ENCODE results near the gene NCOA5. TPM values are rescaled to one million over a fixed set of nuclear protein-coding genes. Genes with fewer than 3 reads are reported as not detected.

Gene NCOA5
- total and polyA plus RNA-seq, 9 of the 15 experiments (the other 6 are each of a cell fraction or from before 2014, with no cell fraction given) = 3.9 to 22.8 (median 13.8) TPM

DNA sequence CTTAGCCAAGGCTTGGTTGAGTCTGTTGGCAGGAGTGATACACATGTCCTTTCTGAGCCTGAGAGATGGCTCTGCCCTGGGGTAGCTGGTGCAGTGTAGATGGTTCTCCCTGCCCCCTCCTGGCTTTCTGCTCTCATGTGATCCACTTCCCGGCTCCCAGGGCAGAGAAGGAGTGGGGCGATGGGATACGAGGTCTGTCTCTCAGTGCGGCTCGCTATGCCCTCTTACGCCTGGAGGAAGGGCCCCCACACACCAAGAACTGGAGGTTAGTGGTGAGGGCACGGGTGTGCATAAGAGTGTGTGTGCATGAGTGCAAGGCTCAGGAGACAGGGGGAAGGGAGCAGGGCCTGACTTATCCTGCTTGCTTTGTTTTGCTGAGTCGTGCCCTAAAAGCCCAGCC is 41.9 kb downstream of the NCOA5 start:
- in situ Hi-C loops (cut with MboI) (no loop called here), intact Hi-C loops (cut with micrococcal nuclease) (no loop called here)
- H3K79me2 ChIP-seq (ENCODE audit: control insufficient read depth, insufficient read depth, low read length) = no peaks in the 10 kb centered on the region
- no peak for FAIRE-seq
- H3K9me3 ChIP-seq (replicated peaks; ENCODE audit: control insufficient read depth, insufficient read depth, low read depth, low read length) = no peaks in the 10 kb centered on the region
- no peaks in the 10 kb centered on the region for H3K36me3 ChIP-seq (ENCODE audit: control insufficient read depth, insufficient read depth, low read length)
- H2AFZ ChIP-seq (ENCODE audit: low read depth, low read length) = no peak overlapping the region
- ChIA-PET POLR2A (interaction anchor here (0.7 kb wide), 1 partner anchor 10 kb away, joined by 3 read pairs; no protein-coding TSS in a partner anchor), CTCF (ENCODE audit: low intra/inter-chr PET ratio) (no interaction called here)
- no peak overlapping the region for H3K27ac ChIP-seq (ENCODE audit: extremely low read depth, low read depth, low read length)
- no TSS peak for BruUV-seq (replicated peaks)
- H4K20me1 ChIP-seq (replicated peaks; ENCODE audit: control insufficient read depth, insufficient read depth, low read length) = peaks cover 8% of the 10 kb centered on the region
- no peaks in the 10 kb centered on the region for H3K9me1 ChIP-seq (ENCODE audit: control insufficient read depth, insufficient read depth, low read length)
- no peak for ATAC-seq
- peaks cover 0 to 28% of the 10 kb centered on the region in 2 experiments; a peak in 2 of 5 replicates for H3K27me3 ChIP-seq (ENCODE audit: control insufficient read depth in 2 of 2, insufficient read depth in 2 of 2, low read length in 2 of 2)
- peaks cover 0 to 8% of the 10 kb centered on the region in 2 experiments; a peak in 3 of 5 replicates for H3K4me1 ChIP-seq (replicated peaks in 1 of 2; ENCODE audit: control insufficient read depth in 2 of 2, insufficient read depth in 2 of 2, low read length in 2 of 2)
- no peak for DNase-seq (ENCODE audit: extremely low read depth in 1 of 4, low spot score in 3 of 4)
- WGBS (ENCODE audit: insufficient coverage, low coverage, missing lambda C conversion rate) = 0% methylated on average over 8 of the region's 8 CpGs
- no peak overlapping the region for H3K4me3 ChIP-seq
- no peak overlapping the region for H3K4me2 ChIP-seq (ENCODE audit: insufficient read depth, low read length)
- no peak overlapping the region for H3K9ac ChIP-seq (ENCODE audit: insufficient read depth in 1 of 2, low read depth in 2 of 2, low read length in 2 of 2)
- TF ChIP-seq PRDM10 (IDR thresholded peaks at IDR 0.05; ENCODE audit: partially characterized antibody) = no peak
- TF ChIP-seq SMAD1 (IDR thresholded peaks at IDR 0.05; ENCODE audit: low read depth, low read length, partially characterized antibody) = no peak
- TF ChIP-seq ZNF217 (CRISPR knock-in tag; IDR thresholded peaks at IDR 0.05) = no peak
- TF ChIP-seq ZNF239 (CRISPR knock-in tag; IDR thresholded peaks at IDR 0.05) = no peak
- no peak for TF ChIP-seq PTRF (tag; IDR thresholded peaks at IDR 0.05)
- TF ChIP-seq ZNF140 (CRISPR knock-in tag; IDR thresholded peaks at IDR 0.05) = no peak
- TF ChIP-seq ZFP36 (IDR thresholded peaks at IDR 0.05; ENCODE audit: low read depth, low read length, partially characterized antibody) = no peak
- no peak for TF ChIP-seq SNIP1 (IDR thresholded peaks at IDR 0.05; ENCODE audit: low read depth)
- TF ChIP-seq DDX20 (tag; IDR thresholded peaks at IDR 0.05; ENCODE audit: low read depth) = no peak
- TF ChIP-seq POLR2AphosphoS5 (IDR thresholded peaks at IDR 0.05; ENCODE audit: control insufficient read depth, insufficient read depth, low read depth, low read length) = no peak
- TF ChIP-seq, protein P1, sequence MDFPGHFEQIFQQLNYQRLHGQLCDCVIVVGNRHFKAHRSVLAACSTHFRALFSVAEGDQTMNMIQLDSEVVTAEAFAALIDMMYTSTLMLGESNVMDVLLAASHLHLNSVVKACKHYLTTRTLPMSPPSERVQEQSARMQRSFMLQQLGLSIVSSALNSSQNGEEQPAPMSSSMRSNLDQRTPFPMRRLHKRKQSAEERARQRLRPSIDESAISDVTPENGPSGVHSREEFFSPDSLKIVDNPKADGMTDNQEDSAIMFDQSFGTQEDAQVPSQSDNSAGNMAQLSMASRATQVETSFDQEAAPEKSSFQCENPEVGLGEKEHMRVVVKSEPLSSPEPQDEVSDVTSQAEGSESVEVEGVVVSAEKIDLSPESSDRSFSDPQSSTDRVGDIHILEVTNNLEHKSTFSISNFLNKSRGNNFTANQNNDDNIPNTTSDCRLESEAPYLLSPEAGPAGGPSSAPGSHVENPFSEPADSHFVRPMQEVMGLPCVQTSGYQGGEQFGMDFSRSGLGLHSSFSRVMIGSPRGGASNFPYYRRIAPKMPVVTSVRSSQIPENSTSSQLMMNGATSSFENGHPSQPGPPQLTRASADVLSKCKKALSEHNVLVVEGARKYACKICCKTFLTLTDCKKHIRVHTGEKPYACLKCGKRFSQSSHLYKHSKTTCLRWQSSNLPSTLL (IDR thresholded peaks at IDR 0.05) = no peak
- TF ChIP-seq ZNF232 (CRISPR knock-in tag; IDR thresholded peaks at IDR 0.05) = no peak
- TF ChIP-seq, protein P2, sequence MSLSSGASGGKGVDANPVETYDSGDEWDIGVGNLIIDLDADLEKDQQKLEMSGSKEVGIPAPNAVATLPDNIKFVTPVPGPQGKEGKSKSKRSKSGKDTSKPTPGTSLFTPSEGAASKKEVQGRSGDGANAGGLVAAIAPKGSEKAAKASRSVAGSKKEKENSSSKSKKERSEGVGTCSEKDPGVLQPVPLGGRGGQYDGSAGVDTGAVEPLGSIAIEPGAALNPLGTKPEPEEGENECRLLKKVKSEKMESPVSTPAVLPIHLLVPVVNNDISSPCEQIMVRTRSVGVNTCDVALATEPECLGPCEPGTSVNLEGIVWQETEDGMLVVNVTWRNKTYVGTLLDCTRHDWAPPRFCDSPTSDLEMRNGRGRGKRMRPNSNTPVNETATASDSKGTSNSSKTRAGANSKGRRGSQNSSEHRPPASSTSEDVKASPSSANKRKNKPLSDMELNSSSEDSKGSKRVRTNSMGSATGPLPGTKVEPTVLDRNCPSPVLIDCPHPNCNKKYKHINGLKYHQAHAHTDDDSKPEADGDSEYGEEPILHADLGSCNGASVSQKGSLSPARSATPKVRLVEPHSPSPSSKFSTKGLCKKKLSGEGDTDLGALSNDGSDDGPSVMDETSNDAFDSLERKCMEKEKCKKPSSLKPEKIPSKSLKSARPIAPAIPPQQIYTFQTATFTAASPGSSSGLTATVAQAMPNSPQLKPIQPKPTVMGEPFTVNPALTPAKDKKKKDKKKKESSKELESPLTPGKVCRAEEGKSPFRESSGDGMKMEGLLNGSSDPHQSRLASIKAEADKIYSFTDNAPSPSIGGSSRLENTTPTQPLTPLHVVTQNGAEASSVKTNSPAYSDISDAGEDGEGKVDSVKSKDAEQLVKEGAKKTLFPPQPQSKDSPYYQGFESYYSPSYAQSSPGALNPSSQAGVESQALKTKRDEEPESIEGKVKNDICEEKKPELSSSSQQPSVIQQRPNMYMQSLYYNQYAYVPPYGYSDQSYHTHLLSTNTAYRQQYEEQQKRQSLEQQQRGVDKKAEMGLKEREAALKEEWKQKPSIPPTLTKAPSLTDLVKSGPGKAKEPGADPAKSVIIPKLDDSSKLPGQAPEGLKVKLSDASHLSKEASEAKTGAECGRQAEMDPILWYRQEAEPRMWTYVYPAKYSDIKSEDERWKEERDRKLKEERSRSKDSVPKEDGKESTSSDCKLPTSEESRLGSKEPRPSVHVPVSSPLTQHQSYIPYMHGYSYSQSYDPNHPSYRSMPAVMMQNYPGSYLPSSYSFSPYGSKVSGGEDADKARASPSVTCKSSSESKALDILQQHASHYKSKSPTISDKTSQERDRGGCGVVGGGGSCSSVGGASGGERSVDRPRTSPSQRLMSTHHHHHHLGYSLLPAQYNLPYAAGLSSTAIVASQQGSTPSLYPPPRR (CRISPR knock-in tag; IDR thresholded peaks at IDR 0.05; ENCODE audit: borderline replicate concordance) = no peak
